IgD-negative memory B cell (primary cell): ENCODE data around the gene ADGRB2. TPM values are rescaled to one million over a fixed set of nuclear protein-coding genes. Genes with fewer than 3 reads are reported as not detected.
"Not testable (repeated sequence)": the region's sequence is repeated elsewhere in the genome, so short reads cannot be mapped to it uniquely, and the experiment has no call there.

Experiments used
- H3K27ac Mint-ChIP-seq, 3 donors: one replicate each; pipeline ENCODE4 v1.8.0; 2020 to 2022; ENCODE audit warnings: mild to moderate bottlenecking in 3 of 3, mixed read lengths in 3 of 3, moderate library complexity in 1 of 3
- H3K27me3 Mint-ChIP-seq: one replicate; pipeline ENCODE4 v1.8.0; 2021; ENCODE audit warnings: mixed read lengths
- H3K36me3 Mint-ChIP-seq: one replicate; pipeline ENCODE4 v1.8.0; 2020; ENCODE audit warnings: mild to moderate bottlenecking, mixed read lengths
- H3K4me1 Mint-ChIP-seq, 3 donors: one replicate each; pipeline ENCODE4 v1.8.0; 2020 to 2022; ENCODE audit warnings: mixed read lengths in 3 of 3, mild to moderate bottlenecking in 1 of 3
- H3K4me3 Mint-ChIP-seq, 4 donors: one replicate each; pipeline ENCODE4 v1.8.0; 2020 to 2022; ENCODE audit warnings: mild to moderate bottlenecking in 4 of 4, mixed read lengths in 4 of 4, moderate library complexity in 3 of 4
- H3K9me3 Mint-ChIP-seq, 3 donors: one replicate each; pipeline ENCODE4 v1.8.0; 2020 to 2021; ENCODE audit warnings: mixed read lengths in 3 of 3, mild to moderate bottlenecking in 1 of 3
- polyA plus RNA-seq: library from polyadenylated mRNA; unstranded; fragments of 300-500 nt; fragmentation: Illumina TruSeq; gene quantifications from one replicate; pipeline ENCODE4 v1.2.3, GENCODE V29; 2021

The ADGRB2 gene
- polyA plus RNA-seq, 1 donor from 2014 or later: 0.97 TPM

DNA sequence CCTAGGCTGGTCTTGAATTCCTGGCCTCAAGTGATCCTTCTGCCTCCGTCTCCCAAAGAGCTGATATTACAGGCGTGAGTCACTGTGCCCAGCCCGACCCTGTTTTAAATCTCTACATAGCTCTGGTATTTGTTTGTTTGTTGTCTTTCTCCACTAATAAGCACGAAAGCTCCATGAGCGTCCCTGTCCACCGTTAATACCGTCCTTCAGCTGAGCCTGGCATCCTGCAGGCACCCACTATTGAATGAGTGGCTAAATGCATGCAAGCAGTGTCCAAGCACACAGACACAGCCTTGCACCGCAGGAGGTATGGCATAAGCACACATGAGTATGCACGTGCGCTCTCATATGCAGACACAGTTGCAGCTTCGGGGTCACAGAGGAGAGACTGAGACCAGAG lies 55.8 kb downstream of the ADGRB2 start:
- H3K4me3 Mint-ChIP-seq: no peak overlapping the region

DNA sequence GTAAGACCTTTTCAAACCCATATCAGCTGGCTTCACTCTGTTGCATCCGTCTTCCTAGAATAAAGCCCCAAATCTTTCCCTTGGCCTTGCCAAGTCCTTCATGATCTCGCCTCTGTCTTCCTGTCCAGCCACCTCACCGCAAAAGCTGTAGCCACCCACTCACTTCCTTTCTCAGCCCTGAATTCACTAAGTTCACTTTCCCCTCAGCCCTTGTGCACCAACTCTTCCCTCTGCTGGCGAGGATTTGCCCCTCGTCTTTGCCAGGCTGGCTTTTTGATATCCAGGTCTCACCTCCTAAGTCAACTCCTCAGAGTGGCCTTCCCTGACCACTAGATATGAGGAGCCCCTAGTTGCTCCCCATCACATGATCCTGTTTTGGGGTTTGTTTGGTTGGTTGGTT lies 56.4 kb downstream of the ADGRB2 start:
- Mint-ChIP-seq H3K4me1 (peaks cover 15 to 24% (median 20%) of the 10 kb centered on the region in 3 donors), H3K27ac (peak overlapping the region in 1 of 3 donors; percentile 54), H3K4me3 (peak overlapping the region in 1 of 4 donors; percentile 17), H3K9me3 (no peaks in the 10 kb centered on the region), H3K27me3 (peaks cover 39% of the 10 kb centered on the region), H3K36me3 (peaks cover 2% of the 10 kb centered on the region)

More for the DNA sequence above, 55.8 kb downstream of the ADGRB2 start:
- Mint-ChIP-seq H3K4me1 (peaks cover 15 to 29% (median 20%) of the 10 kb centered on the region in 3 donors), H3K27ac (peak overlapping the region in 1 of 3 donors; percentile 32), H3K27me3 (peaks cover 36% of the 10 kb centered on the region), H3K36me3 (peaks cover 2% of the 10 kb centered on the region), H3K9me3 (no peaks in the 10 kb centered on the region)

DNA sequence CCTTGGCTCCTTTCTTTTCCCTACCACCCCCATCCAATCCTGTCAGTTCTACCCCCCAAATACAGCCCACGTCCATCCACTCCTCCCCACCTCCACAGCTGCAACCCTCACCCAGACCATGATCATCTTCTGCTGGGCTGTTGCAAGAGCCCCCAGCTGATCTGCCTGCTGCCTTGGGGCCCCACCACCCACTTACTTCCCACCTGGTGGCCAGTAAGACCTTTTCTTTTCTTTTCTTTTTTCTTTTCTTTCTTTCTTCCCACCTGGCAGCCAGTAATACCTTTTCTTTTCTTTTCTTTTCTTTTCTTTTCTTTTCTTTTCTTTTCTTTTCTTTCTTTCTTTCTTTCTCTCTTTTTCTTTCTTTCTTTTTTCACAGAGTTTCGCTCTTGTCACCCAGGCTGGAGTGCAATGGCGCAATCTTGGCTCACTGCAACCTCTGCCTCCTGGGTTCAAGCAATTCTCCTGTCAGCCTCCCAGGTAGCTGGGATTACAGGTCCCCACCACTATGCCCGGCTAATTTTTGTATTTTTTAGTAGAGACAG lies 57.0 kb downstream of the ADGRB2 start:
- peaks cover 36% of the 10 kb centered on the region for H3K27me3 Mint-ChIP-seq
- not testable (repeated sequence) for H3K36me3 Mint-ChIP-seq, H3K9me3 Mint-ChIP-seq
- peaks cover 15 to 24% (median 20%) of the 10 kb centered on the region in 3 donors for H3K4me1 Mint-ChIP-seq
- H3K27ac Mint-ChIP-seq: peak overlapping the region in 2 of 3 donors; percentile 53 to 54
- peak overlapping the region in 2 of 4 donors; percentile 23 to 30 for H3K4me3 Mint-ChIP-seq

DNA sequence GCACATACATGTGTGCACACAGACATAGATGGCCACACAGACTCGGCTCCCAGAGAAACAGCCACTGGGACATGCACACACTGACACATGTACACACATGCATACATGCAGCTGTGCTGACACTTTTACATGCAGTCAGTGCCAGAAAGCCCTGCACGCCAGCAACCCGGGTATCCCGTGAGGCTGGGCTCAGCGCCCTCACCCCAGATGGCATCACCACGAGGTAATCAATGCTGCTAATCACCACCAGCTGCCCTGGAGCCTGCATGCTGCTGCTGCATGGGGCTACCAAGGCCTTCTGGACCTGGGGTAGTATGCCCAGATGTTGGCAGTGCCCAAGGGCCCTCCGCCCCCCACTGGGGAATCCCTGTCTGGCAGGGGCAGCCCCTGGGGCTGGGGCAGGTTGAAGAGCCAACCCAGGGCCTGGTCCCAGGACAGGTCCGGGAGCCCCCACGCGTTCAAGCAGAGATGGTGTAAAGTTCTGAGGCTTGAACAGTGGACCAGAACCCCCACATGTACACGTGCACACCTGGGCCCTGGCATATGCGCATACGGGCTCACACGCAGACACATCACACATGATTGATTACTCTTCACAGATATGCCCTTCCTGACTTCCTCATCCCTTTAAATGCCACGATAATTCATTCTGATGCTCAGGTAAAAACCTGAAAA lies 57.6 kb downstream of the ADGRB2 start:
- Mint-ChIP-seq H3K4me3 (peak overlapping the region in 2 of 4 donors; percentile 23 to 30), H3K36me3 (no peaks in the 10 kb centered on the region), H3K9me3 (no peaks in the 10 kb centered on the region), H3K4me1 (peaks cover 15 to 24% (median 20%) of the 10 kb centered on the region in 3 donors), H3K27ac (peak overlapping the region in 1 of 3 donors; percentile 55), H3K27me3 (peaks cover 35% of the 10 kb centered on the region)

DNA sequence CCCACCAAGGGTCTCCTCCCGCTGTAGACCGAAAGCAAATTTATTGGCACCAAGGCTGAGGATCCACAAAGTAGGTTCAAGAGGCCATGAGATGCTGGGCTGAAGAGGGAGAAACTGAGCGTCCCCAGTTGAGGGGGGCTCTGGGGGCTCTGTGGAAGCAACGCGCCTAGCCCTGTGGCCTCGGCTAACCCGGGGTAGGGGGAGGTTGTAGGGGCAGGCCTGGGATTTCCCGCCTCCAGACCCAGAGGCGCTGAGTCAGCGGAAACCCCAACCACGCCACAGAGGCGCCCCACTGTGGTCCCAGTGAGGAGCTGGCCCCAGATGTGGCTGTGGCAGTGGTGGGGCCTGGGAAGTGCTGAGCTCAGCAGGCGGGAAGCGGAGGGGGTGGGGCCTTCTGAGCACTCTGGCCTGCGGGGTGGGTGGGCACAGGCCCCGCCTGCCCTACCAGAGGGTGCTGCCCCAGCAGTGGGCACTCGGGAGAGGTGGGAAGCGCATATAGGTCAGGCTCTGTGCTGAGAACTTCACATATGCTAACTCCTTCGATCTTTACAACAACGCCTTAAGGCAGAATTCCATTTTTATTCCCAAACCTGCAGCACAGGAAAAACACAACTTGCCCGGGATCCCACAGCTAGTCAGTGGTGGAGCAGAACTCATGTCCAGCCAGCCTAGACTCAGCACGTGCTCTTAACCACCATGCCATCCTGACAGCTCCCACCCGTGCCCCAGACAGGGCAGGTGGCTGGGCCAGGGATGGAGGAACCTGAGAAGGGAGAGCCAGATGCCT lies 58.9 kb downstream of the ADGRB2 start:
- peaks cover 20 to 30% (median 22%) of the 10 kb centered on the region in 3 donors for H3K4me1 Mint-ChIP-seq
- peaks cover 35% of the 10 kb centered on the region for H3K27me3 Mint-ChIP-seq
- no peak overlapping the region for H3K4me3 Mint-ChIP-seq
- H3K9me3 Mint-ChIP-seq: no peaks in the 10 kb centered on the region
- no peaks in the 10 kb centered on the region for H3K36me3 Mint-ChIP-seq
- peak overlapping the region in 1 of 3 donors; percentile 55 for H3K27ac Mint-ChIP-seq

DNA sequence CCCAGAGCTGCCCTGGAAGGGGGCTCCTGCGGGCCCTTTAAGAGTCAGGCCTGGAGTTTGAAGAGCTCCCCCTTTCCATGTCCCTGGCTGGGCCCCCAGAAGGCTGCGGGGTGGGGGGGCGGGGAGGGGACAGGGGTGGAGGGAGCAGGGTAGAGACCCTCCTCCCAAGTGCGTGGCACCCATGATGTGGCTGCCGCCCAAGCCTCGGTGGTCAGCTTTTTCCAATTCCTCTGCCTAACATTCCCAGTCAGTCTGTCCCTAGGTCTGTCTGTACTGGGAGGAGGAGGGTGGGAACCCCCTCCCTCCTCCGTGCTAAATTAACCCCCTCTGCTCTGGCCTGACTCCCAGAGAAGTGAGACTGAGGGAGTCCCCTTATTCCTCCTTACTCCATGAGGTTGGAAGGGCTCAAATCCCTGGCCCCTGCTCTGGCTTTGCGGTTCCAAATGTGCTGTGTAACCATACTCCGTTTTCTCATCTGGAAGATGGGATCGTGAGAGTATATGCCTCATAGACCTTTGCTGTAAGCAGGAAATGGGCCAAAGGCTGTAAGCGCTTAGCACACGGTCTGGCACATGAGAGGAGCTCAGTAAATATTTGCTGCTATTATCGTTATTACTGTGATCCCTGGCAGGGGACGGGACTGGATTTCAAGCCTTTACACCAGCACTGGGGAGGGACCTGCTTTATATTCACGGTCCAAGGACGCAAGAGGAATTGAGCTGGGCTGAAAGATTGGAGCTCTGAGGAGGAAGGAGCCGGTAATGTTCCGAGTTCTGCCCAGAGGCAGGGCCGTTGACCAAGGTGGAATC lies 59.7 kb downstream of the ADGRB2 start:
- peaks cover 22 to 30% (median 28%) of the 10 kb centered on the region in 3 donors for H3K4me1 Mint-ChIP-seq
- H3K9me3 Mint-ChIP-seq: no peaks in the 10 kb centered on the region
- H3K27ac Mint-ChIP-seq: no peak overlapping the region
- H3K36me3 Mint-ChIP-seq: no peaks in the 10 kb centered on the region
- peak overlapping the region in 2 of 4 donors; percentile 2 to 76 for H3K4me3 Mint-ChIP-seq
- peaks cover 35% of the 10 kb centered on the region for H3K27me3 Mint-ChIP-seq

DNA sequence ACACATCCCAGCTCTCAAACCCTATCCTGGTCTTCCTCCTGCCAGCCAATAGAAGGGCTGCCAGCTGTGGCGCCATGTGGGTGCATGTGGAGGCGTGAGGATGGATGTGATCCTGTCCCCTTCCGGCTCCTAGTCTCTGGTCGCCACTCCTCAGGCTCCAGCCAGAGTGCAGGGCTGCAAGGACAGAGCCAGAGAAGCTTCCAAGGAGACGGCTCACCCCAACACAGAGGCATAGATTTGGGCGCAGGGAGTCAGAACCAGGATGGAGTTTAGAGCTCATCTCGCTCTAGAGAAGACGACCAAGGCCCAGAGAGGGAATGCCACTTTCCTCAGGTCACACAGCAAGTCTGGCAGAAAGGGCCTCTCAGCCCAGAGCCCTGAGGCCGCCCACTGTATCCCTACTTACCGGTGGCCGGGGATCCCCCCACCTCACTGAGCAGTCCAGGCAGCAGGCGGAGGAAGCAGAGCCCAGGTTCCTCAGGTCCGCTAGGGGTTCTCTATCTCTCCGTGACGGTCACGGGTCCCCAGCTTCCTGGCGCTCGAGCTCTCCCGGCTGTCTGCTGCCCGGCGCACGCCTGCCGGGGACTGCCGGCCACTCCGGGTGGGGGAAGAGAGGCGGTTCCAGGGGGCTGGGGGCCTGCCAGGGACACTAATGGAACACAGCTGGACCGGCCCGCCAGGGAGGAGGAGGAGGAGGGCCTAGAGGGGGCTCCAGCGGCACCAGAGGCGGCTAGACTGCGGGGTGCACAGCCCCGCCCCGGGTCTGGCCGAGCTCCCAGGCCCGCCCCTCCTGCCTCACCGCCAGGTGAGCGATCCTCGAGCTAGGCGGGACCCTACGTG lies 60.5 kb downstream of the ADGRB2 start, which contains the start of gene COL16A1:
COL16A1 (minus strand) TSS at position 587 of the 840 bp plus-strand sequence. CDS start 1,824 bp downstream, outside the sequence.
- H3K9me3 Mint-ChIP-seq: no peaks in the 10 kb centered on the region
- H3K4me3 Mint-ChIP-seq: peak within 1 kb of the TSS in 3 of 4 donors; percentile 2 to 76 (median 38)
- H3K27me3 Mint-ChIP-seq: peaks cover 32% of the 10 kb centered on the region
- H3K4me1 Mint-ChIP-seq: peaks cover 28 to 33% (median 33%) of the 10 kb centered on the region in 3 donors
- H3K36me3 Mint-ChIP-seq: no peaks in the 10 kb centered on the region
- H3K27ac Mint-ChIP-seq: no peak within 1 kb of the TSS

DNA sequence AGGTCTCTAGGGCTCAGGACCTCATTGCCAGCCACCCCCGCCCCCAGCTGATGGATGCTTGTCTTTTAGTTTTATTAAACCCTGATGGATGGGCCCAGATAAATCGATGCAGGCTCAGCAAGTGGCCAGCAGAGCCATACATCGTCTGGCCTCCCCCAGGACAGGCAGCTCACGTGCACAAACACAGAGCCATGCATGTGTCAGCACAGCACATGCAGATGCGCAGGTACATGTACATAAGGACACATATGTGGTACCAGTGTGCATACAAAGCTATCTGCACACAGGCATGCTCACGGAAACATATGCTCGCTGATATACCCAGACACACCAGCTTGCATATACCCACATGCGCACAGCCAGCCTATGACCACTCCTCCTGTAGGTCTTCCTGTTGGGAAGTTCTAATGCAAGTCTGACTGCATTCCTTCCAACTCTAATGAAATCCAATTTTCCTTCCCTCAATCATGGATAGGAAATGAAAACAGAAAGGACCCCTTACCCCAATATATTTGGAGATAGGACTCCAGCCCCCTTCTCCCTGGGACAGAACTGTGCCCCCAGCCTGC lies 61.2 kb downstream of the ADGRB2 start:
- H3K27me3 Mint-ChIP-seq: peaks cover 32% of the 10 kb centered on the region
- no peak overlapping the region for H3K4me3 Mint-ChIP-seq
- H3K9me3 Mint-ChIP-seq: no peaks in the 10 kb centered on the region
- H3K27ac Mint-ChIP-seq: no peak overlapping the region
- H3K4me1 Mint-ChIP-seq: peaks cover 28 to 34% (median 33%) of the 10 kb centered on the region in 3 donors
- H3K36me3 Mint-ChIP-seq: no peaks in the 10 kb centered on the region

DNA sequence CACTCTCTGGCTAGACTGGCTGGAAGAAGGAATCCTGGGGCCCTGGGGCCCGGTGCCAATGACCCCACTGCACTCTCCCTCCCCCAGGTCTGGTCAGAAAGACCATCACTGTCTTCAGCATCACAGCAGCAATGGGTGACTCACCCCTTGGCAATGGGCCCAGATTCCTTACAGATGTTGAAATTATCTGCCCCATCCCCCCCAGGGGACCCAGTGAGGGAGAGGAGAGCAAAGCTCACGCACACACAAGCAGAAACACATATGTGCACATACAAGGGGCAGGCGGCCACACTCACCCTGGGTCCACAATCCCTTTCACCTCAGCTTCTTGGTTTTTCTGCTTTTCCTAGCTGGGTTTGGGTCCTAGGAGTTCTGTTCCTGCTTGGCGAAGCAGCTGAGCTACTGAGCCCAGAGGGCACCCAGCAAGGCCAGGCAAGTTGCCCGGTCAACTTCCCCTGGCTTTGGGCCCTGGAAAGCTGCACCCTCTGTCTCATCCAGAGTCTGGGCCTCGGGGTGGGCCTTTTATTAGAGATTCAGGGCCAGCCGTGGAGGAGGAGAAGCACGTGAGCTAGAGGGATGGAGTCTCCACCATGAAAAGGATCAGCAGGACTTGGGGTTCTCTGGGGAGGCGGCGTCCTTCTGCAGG lies 62.9 kb downstream of the ADGRB2 start:
- Mint-ChIP-seq H3K27ac (peak overlapping the region in 1 of 3 donors; percentile 84), H3K4me3 (no peak overlapping the region), H3K9me3 (no peaks in the 10 kb centered on the region), H3K4me1 (peaks cover 23 to 28% (median 23%) of the 10 kb centered on the region in 3 donors), H3K27me3 (peaks cover 25% of the 10 kb centered on the region), H3K36me3 (no peaks in the 10 kb centered on the region)

DNA sequence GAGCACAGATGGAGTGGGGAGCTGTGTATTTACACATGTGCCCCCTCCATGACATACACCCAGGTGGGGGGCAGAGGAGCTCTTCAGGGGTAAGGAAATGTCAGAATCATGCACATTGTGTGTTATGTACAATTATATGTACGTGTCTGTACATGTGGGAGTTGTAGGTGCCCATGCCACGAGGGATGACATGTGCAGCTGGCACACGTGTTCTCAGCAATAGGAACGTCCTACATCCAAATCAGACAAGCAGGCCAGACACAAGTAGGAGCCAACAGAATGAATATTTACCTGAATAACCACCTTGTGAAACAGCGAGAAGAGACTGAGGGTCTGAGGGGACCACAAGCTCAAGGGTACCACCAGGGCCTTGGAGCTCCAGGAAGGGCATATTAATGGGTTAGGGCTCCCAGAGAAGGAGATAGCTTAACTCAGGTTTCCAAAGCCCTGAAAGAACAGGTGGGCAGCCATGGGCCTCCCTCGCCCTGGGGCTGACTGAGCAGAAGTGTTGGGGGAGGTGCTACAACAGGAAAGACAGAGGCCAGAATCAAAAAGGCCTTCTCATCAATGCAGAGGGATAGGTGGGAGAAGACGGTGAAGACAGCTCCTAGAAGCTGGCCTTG lies 63.6 kb downstream of the ADGRB2 start:
- Mint-ChIP-seq H3K27ac (peak overlapping the region in 2 of 3 donors; percentile 80 to 84), H3K36me3 (no peaks in the 10 kb centered on the region), H3K9me3 (no peaks in the 10 kb centered on the region), H3K4me1 (peaks cover 17 to 26% (median 23%) of the 10 kb centered on the region in 3 donors), H3K4me3 (peak overlapping the region in 1 of 4 donors; percentile 17), H3K27me3 (peaks cover 21% of the 10 kb centered on the region)

DNA sequence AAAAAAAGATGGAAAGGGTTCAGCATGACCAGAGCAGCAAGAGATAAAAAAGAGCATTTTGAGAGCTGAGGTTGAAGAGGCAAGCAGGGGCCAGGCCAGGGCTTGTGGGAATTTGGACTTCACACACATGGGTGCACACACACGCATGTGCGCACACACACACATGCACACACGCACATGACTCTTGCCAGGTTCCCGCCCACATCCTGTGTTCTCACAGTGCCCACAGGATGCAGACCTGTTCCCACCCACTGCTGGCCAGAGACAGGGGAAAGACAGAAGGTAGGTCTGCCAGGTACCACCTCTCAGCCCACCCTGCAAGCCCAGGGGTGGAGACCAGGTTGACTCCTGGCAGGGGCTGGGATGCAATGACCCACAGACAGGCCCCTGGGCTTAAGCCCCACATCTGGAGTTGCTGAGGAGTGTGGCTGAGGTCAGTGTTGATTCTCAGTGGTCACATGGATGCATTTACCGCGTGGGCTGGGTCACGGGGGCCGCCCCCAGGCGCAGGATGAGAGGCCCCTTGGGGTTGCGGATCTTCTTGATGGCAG lies 64.7 kb downstream of the ADGRB2 start:
- peak overlapping the region in 2 of 4 donors; percentile 73 to 88 for H3K4me3 Mint-ChIP-seq
- peak overlapping the region in 2 of 3 donors; percentile 53 to 86 for H3K27ac Mint-ChIP-seq
- H3K36me3 Mint-ChIP-seq: no peaks in the 10 kb centered on the region
- peaks cover 10 to 19% (median 17%) of the 10 kb centered on the region in 3 donors for H3K4me1 Mint-ChIP-seq
- no peaks in the 10 kb centered on the region for H3K9me3 Mint-ChIP-seq
- peaks cover 12% of the 10 kb centered on the region for H3K27me3 Mint-ChIP-seq

DNA sequence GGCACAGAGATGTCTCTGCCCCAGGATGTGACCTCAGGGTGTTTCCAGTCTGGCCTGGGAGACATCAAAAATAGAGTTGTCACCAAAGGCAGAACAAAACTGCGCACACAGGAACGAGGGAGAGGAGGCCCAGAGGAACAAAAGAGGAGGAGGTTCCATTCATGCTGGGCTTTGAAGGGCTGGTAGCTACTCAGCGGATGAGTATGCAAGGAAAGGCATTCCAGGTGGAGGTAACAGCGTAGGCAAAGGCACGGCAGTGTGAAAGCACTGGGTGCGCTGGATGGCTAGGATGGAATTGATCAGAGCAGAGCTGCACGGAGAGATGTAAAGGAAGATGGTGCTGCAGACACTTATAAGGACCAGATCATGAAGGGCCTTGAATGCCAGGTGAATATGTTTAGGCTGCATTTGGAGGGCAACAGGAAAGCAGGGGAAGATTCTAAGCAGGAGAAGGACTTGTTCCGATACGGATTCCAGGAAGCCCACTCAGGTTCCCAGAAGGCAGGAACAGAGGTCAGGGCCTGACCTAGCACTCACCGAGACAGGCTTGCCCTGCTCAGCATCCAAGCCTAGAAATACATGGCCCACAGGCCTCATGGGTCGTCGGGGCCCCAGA lies 66.7 kb downstream of the ADGRB2 start:
- no peaks in the 10 kb centered on the region for H3K36me3 Mint-ChIP-seq

More for the DNA sequence above, 66.7 kb downstream of the ADGRB2 start:
- Mint-ChIP-seq H3K27ac (peak overlapping the region in 1 of 3 donors; percentile 40), H3K4me3 (no peak overlapping the region), H3K9me3 (no peaks in the 10 kb centered on the region), H3K27me3 (peaks cover 3% of the 10 kb centered on the region), H3K4me1 (peaks cover 9 to 18% (median 16%) of the 10 kb centered on the region in 3 donors)
